Stimulated activated CD8-positive, alpha-beta memory T cell treated with anti-CD3 and anti-CD28 coated beads, Interleukin-15, amount 100 ng/mL, for 1 hour (primary cell): ENCODE measurements around the gene TNS3.
A peak's percentile ranks its signal among the peaks of the same experiment; 100 is the strongest.

Experiments used
- DNase-seq: peaks from one replicate; pipeline ENCODE4 v3.0.0-alpha.2; 2020; ENCODE audit warnings: low read depth

Gene TNS3

DNA sequence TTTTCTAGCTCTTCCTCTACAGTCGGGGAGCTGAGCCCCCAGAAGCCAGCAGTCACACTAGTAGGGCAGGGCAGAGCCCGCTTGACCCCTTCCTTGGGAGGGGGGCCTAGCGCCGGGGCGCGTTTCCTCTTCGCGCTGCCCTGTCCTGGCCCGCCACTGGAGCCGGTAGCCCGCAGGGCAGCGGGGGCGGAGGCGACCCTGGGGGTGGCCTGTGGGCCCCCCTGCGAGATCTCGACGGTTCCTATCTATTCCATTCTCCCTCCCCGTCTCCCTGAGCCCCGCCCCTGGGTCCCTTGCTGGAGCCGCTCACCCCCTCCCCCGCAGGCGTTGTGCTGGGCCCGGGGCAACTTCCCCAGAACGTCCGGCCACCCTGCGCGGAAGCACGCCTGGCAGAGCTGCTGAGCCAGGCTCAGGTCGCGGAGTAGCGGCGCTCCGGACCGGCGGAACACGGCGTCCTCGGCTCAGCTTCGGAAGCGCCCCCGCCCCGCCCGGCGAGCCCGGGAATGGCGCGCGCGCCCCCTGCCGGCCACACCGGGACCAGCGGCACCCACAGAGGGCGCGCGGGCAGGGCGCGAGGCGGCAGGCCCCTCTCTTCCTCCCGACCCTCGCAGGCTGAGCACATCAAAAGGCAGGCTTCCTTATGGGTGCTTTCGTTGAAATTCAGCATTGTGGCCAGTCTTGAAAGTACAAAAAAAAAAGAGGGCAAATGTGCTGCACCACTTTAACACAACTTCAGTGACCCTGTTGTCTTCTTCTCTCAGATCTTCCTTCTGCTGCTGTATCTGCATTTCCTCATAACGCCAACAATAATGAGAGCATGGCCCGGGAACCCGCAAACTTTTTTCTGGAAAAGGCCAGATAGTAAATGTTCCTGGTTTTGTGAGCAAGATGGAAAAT lies 327.6 kb downstream of the TNS3 start:
- peak; percentile 7 for DNase-seq

DNA sequence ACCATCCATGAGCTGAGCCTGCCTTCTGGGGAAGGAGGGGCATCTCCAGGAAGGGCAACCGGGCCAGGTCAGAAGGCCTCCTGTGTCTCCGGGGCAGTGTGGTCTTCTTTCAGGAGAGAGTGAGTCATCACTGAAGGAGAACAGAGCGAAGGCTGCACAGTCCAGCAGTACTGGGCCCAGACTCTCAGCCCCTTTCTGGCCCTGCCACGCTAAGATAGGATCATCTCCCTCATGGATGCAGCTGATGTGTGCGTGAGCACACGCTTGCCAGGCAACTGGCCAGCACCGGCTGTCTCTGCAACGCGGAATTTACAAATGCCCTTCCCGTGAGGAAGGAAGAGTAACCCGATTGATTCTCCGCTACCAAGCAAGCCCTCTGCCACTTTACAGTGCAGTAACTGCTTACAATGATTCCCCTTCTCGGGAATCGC lies 328.2 kb downstream of the TNS3 start:
- DNase-seq: no peak

GRCh38 chr7:47252675-47253074 lies 329.2 kb downstream of the TNS3 start:
- no peak for DNase-seq

DNA sequence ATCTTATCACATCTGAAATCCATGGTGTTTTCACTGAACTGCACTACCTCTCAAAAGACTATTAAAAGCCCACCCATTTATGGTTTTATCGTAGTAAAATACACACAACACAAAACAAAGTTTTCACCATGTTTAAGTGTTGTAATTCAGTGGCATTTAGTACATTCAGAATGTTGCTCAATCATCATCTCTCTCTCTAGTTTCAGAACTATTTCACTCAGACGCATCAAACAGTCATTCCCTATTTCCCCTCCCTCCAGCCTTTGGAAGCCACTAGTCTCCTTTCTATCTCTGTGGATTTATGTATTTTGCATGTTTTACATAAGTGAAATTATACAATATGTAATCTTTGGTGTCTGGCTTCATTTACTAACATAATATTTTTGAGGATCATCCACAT lies 332.6 kb downstream of the TNS3 start:
- no peak for DNase-seq

- no peak for DNase-seq
These were observed 333.1 kb downstream of the TNS3 start for GRCh38 chr7:47248797-47249196.

DNA sequence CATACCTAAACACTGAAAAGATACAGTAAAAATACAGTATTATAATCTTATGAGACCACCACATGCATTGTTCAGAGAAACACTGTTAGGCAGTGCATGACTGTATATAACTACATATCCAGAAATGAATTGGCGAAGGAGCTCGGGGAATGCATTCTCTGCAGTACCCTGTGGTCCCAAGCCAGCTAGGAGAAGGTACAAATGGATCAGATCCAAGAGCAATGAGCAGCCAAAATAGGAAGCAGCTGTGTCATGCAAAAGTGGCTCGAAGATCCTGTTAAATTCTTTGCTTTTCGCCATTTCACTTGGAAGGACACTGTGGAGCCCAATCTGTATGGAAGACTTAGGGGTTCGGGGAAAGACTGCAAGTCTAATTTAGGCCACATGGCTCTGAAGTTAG lies 334.8 kb downstream of the TNS3 start:
- DNase-seq: no peak

GRCh38 chr7:47244692-47245091 lies 337.2 kb downstream of the TNS3 start:
- DNase-seq: no peak

GRCh38 chr7:47241112-47242065 lies 340.5 kb downstream of the TNS3 start:
- DNase-seq: no peak

GRCh38 chr7:47239931-47240421 lies 341.9 kb downstream of the TNS3 start:
- DNase-seq: no peak

- DNase-seq: no peak
These were observed 342.9 kb downstream of the TNS3 start for GRCh38 chr7:47239034-47239433.

DNA sequence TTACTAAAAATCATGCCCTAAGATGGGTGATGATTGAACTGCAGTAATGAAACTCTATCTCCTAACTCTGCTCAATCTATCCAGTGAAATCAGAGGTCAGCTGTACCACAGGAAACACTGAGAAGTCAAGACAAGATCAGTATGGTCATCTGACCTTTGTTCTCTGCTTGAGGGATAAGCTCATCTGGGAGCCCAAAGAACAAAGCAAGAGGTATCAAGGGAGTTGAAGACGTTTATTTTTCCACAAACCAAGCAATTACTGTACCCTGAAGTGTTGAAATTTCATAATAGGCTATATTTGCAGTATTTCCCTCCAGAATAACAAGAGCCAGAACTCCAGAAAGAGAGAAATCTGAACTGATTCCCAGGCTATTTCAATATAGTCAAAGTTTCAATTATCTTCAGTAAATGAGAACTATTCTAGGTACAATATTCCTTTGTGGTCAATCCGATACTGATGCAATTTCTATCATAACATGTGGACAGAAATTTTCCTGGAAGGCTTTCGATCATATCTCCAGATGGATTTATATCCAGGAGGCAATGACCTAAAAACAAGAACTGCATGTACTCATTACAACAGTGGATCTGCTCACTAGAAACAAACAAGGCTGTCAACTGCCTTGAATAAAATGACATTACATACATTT lies 345.3 kb downstream of the TNS3 start:
- DNase-seq: no peak

GRCh38 chr7:47233996-47234395 lies 347.9 kb downstream of the TNS3 start:
- no peak for DNase-seq

DNA sequence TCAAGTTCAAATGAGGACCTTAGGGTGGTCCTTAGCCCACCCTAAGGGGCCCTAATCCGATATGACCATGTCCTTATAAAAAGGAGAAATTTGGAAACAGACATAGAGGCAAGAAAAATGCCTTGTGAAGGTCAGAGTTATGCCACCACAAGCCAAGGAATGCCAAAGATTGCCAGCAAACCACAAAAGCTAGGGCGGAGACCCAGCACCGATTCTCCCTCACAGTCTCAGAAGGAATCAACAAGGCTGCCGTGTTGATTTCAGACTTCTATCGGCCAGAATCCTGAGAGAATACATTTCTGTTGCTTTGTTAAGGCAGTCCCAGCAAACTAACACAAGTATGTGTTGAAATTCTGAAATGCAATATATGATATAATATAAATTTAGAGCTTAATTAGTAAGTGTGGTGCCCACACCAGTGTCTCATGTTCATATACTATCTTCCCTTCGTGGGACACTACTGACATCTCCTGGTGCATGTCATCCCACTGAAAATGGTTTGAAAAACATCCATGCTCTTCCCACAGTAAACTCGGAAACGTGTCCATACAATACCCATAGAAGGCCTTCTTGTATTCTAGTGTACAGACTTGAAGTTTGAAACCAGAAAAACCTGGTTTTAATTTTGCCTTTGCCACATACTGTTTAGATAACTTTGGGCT lies 349.0 kb downstream of the TNS3 start:
- no peak for DNase-seq

DNA sequence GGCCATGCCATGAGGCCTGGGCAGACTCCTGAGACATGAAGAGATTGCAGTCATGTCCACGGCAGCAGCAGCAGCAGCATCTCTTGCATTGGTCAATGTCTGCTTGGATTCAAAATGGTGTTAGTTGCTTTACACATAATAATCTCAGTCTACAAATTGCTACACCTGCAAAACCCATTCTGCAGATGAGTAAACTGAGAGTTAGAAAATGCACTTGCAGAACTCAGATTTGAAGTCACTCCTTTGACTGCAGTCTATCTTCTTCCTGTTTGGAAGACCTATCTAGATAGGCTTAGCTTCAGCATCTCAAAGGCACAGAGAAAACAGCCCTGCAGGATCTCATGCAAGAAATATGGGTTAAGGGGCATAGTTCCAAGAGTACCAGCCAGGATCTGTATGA lies 350.3 kb downstream of the TNS3 start:
- no peak for DNase-seq

- DNase-seq: no peak
These were observed 350.9 kb downstream of the TNS3 start for GRCh38 chr7:47231032-47231431.

DNA sequence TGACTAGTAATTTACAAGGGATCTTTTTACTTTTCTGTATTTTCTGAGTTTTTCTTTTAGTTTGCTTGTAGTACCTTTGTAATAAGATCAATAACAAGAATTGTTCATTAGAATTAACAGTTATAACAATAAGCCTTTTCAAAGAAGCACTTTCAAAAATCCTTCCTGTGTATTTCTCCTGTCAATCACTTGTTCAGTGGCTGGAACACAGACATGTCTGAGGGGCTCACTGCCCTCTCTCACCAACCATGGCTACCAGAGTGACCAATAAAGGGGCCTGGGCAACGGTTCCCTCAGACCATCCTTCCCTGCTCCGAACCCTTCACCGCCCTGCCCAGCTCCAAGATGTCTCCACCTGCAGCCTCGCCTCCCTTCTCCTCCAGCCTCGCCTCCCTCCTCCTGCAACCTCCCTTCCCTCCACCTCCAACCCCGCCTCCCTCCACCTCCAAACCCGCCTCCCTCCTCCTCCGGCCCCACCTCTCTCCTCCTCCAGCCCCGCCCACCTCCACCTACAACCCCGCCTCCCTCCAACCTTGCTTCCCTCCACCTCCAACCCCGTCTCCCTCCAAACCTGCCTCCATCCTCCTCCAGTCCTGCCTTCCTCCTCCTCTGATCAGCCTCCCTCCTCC lies 353.4 kb downstream of the TNS3 start:
- no peak for DNase-seq

DNA sequence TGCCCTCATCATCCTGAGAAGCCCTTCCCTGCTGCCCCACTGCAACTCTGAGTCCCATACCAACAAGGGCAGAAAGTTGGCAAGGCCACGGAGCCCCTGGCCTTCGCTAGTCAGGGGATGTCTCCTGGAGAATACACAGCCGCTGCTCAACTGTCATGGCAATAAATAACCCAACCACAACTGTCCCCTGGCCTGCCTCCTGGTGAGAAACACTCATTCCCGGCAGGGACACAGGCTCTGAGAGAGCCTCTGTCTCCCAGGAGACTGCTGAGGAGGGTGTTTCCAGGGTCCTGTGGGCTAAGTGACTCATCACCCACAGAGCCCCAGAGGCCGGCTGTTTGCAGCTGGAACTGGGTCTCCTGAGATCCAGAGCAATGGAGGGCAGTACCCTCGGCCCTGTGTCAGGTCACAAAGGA lies 354.1 kb downstream of the TNS3 start:
- DNase-seq: no peak

- DNase-seq: no peak
These were observed 355.2 kb downstream of the TNS3 start for GRCh38 chr7:47226696-47227095.

DNA sequence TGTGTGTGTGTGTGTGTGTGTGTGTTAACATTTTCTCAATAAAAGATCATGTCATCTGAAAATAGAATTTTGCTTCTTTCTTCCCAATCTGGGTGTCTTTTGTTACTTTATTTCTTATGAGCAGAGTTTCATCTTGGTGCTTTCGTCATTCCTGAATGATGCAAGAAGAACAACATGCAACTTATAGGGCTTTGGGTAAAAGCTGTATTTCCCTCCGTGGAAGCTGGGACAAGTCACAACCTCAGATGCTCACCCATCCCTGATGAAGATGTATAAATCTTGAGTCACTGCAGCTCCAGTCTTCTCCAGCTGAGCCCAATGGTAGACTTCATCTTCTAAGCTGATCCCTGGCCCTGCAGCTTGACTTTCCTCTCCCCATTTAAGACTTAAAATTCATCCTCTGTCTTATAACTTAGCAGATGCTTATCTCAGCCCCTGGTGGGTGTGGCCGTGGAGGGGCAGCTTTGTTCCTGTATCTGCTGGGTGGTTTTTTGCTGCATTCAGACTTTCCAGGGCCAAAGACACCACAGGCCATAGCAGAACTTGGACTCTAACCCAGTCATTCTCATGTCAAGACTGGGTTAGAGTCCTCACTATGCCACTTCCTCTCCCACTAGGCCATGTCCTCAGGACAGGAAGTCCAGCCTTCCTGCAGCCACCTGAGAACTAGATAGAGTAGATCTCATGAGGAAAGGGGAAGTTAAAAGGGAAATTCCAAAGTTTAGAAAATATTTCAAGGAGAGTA lies 356.4 kb downstream of the TNS3 start:
- DNase-seq: no peak
